LNCaP clone FGC (cell line): Measurements from ENCODE around the gene GARIN5A.

ENCODE experiments used
- DNase-seq: peaks from one replicate; pipeline ENCODE4 v3.0.0-alpha.2; 2011; ENCODE audit warnings: low read depth
- H3K4me3 ChIP-seq: 2 replicates; pipeline ENCODE4 v1.5.1; 2011; ENCODE audit warnings: mild to moderate bottlenecking, low read depth, low read length, control low read depth
- TF ChIP-seq, protein P1 (sequence below): IDR thresholded peaks from 2 replicates; pipeline ENCODE4 v1.5.1; 2012; ENCODE audit warnings: mild to moderate bottlenecking; ENCODE audit not compliant: control insufficient read depth, insufficient read depth; ENCODE audit errors: extremely low read depth

GARIN5A gene

DNA sequence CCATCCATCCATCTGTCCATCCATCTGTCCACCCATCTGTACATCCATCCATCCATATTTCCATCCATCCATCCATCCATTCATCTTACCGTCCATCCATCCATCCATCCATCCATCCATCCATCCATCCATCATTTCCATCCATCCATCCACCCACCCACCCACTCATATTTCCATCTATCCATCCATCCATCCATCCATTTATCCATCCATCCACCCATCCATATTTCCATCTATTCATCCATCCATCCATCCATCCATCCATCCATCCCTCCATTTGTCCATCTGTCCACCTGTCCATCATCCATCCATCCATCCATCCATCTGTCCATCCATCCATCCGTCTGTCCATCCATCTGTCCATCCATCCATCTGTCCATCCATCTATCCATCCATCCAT, 20.7 kb downstream of the GARIN5A start:
- no peak overlapping the region for H3K4me3 ChIP-seq
- DNase-seq = no peak
- TF ChIP-seq, protein P1, sequence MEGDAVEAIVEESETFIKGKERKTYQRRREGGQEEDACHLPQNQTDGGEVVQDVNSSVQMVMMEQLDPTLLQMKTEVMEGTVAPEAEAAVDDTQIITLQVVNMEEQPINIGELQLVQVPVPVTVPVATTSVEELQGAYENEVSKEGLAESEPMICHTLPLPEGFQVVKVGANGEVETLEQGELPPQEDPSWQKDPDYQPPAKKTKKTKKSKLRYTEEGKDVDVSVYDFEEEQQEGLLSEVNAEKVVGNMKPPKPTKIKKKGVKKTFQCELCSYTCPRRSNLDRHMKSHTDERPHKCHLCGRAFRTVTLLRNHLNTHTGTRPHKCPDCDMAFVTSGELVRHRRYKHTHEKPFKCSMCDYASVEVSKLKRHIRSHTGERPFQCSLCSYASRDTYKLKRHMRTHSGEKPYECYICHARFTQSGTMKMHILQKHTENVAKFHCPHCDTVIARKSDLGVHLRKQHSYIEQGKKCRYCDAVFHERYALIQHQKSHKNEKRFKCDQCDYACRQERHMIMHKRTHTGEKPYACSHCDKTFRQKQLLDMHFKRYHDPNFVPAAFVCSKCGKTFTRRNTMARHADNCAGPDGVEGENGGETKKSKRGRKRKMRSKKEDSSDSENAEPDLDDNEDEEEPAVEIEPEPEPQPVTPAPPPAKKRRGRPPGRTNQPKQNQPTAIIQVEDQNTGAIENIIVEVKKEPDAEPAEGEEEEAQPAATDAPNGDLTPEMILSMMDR = no peak

DNA sequence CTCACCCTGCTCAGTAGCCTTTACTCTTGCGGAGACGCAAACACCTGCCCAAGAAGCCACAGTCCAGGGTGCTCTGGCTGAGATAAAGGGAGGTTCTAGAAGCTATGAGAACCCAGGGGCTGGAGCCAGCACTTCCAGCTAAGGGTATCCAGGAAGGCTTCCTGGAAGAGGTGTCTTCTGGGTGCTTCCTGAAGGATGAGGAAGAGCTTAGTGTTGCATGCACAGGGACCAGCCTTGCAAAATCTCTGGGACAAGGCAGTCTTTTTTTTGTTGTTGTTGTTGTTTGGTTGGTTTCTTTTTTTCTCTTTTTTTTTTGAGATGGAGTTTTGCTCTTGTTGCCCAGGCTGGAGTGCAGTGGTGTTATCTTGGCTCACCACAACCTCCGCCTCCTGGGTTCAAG, 23.4 kb downstream of the GARIN5A start:
- TF ChIP-seq, protein P1 = no peak
- no peak overlapping the region for H3K4me3 ChIP-seq
- DNase-seq = no peak

DNA sequence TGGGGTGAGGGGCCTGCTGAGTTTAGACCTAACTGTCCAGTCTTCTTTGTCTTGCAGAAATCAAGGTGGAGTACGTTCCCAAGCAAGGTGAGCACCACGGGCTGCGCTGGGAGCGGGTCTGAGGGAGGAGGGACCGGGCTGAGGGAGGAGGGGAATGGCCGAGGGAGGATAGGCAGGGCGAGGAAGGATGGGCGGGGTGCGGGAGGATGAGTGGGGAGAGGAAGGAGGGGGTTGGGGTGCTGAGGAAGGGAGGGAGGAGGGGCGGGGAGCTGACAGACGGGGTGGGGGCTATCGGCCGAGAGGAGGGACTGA, 25.5 kb downstream of the GARIN5A start:
- H3K4me3 ChIP-seq = no peak overlapping the region
- TF ChIP-seq, protein P1 = no peak
- no peak for DNase-seq

DNA sequence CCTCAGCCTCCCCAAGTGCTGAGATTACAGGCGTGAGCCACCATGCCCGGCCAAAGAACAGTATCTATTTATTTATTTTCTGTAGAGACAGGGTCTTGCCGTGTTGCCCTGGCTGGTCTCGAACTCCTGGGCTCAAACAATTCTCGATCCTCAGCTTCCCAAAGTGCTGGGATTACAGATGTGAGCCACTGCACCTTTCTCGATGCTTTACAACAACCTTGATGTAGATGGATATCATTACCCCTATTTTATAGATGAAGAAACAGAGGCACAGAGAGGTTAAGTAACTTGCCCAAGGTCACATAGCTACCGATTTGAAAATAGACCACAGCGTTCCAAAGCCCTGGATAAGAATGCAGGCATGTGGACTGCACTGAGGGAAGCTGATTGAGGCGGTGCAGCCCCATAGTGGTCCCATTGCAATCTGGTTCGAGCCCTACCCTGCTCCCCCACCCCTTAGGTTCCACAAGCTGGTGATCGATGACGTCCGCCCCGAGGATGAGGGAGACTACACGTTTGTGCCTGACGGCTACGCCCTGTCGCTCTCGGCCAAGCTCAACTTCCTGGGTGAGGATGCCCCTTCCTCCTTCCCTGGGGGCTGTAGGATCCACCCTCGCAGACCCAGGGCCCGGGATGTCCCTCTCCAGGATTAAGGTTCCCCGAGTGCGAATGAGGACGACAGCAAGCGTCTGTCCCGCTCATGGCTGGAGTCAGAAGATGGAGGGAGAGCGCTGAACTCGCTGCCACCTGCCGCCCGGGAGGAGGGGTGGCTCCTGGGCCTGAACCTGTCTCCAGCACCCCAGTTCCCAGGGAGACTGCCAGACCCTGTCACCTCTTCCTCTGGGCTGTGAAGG, 26.1 kb downstream of the GARIN5A start:
- TF ChIP-seq, protein P1 = no peak
- no peak overlapping the region for H3K4me3 ChIP-seq
- no peak for DNase-seq

DNA sequence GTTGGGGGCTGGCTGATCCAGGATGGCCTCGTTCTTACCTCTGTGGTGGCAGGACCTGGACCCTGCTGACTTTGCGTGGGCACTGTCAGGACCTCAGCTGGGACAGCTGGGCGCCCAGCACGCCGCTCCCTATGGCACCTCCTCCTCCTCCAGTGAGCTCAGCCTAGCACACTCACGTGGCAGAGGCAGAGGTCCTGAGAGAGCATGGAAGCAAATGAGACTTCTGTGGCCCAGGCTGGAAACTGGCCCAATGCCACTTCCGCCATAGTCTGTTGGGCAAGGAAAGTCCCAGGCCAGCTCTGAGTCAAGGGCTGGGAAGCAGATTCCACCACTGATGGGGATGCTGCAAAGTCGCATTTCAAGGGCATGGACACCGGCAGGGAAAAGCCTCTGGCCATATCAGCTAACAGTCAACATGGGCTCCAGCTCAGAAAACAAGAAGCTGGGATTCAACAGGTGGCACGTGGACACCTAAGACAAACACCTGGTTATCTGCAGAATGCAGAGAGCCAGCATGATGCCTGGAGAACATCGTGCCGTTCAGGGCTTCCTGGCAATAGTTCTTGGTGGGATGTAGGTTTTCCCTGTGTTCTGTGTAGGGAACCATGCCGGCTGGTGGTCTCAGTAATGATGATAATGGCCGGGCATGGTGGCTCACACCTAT, 27.3 kb downstream of the GARIN5A start:
- TF ChIP-seq, protein P1 = no peak
- no peak overlapping the region for H3K4me3 ChIP-seq
- DNase-seq = no peak

DNA sequence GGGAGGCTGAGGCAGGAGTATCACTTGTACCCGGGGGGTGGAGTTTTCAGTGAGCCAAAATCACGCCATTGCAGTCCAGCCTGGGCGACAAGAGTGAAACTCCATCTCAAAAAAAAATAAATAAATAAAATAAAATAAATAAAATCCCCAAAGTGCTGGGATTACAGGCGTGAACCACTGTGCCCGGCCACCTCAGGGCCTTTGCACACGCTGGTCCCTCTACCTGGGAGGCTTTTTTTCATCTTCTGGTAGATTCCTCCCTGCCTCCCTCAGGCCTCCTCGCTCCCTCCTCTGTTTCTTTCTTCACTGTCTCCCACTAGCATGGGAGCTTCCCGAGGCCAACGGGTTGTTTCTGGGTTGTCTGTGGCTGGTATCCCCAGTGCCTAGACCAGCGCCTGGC, 28.9 kb downstream of the GARIN5A start:
- TF ChIP-seq, protein P1 = no peak
- no peak overlapping the region for H3K4me3 ChIP-seq
- no peak for DNase-seq

DNA sequence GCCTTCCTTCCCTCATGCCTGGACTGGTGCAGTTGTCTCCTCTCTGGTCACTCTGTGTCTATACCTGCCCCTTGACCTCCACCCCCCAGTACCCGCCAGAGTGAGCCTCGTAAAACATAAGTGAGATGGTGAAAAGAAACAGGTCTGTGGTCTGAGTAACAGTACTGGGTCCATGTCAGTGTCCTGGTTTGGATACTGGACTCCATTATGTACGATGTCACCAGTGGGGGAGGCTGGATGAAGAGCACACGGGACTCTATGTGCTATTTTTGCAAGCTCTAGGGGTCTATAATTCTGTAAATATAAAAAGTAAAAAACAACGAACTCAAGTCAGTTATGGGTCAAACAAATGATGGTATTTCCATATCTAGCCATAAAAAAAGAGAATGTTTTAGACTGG, 29.6 kb downstream of the GARIN5A start:
- no peak overlapping the region for H3K4me3 ChIP-seq
- DNase-seq = no peak
- TF ChIP-seq, protein P1 = no peak
